Heart left ventricle (tissue), 13 donors: ENCODE measurements around the gene SHMT2.

Experiments
- POLR2A ChIP-seq, 2 donors: fragments of 450-650 bp; IDR thresholded peaks; one replicate each; pipeline ENCODE4 v1.6.1; 2017; ENCODE audit warnings: antibody characterized with exemption in 2 of 2, mild to moderate bottlenecking in 2 of 2, moderate library complexity in 2 of 2
- TF ChIP-seq, protein P1 (sequence below), 12 donors: fragments of 200-600 bp; sonication (generic) in 4 of 12; IDR thresholded peaks; one replicate each; pipeline versions ENCODE4 v1.5.0 to v1.8.0; 2018 to 2022; ENCODE audit warnings: antibody characterized with exemption in 12 of 12, mild to moderate bottlenecking in 5 of 12
- donor health status: ischemic (EF 13 %, LVEDD 7.1; RV severe dilation, severe dysfunction).
- donor health status: DM: no; HTN: yes; CAD: no.
- donor health status: DM: no; HTN: no; CAD: no.
- donor health status: ischemic (EF 25% LVEDD 6.9; RV normal size, moderate dysfunction).
- donor health status: ischemic (EF 25% LVEDD 5.7; RV mildly dilated, moderate dysfunction).
- donor health status: ischemic (EF 35%, LVEDD 5.7; RV mildly dilated, moderate dysfunction).
- donor health status: nonischemic (EF 11% LVEDD 7.7; RV severe dilation, severe dysfunction).
- donor health status: DM: yes; HTN: yes; CAD: no.
- donor health status: PGD.
- donor health status: ischemic (EF 29% LVEDD 5.4; RV normal size, mild dysfunction).
- donor health status: nonischemic (EF 23%, LVEDD 6.1; RV moderate dilation, normal function).

DNA sequence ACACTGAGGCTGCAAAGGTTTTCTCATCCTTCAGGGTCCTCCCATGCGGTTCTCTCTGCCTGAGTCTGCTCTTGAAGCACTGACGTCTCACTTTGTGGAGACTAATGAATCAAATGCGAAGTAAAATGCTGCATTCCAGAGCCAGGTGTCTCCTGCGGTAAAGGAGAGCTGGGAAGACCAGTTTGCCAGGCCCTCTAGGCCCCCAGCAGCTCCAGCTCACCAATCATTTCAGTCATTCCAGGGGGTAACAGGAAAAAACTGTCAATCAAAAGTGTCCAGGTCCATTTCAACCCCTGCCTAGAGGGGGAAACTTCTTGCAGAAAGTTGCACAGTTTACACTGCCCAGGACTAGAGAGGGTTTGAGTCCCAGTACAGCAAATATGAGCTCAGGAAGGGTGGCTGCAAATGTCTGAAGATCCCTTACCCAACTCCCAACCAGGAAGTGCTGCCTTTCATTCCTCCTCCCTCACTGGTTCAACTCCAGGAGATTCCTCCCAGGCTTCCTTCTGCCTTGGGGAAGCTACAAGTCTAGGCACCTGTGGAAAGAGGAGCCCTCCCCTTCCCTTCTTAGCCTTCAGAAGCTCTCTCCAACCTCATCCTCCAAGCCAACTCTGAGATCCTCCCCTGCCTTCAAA is 15.6 kb upstream of the SHMT2 start:
- no peak for TF ChIP-seq POLR2A (IDR thresholded peaks at IDR 0.05)
- TF ChIP-seq, protein P1, sequence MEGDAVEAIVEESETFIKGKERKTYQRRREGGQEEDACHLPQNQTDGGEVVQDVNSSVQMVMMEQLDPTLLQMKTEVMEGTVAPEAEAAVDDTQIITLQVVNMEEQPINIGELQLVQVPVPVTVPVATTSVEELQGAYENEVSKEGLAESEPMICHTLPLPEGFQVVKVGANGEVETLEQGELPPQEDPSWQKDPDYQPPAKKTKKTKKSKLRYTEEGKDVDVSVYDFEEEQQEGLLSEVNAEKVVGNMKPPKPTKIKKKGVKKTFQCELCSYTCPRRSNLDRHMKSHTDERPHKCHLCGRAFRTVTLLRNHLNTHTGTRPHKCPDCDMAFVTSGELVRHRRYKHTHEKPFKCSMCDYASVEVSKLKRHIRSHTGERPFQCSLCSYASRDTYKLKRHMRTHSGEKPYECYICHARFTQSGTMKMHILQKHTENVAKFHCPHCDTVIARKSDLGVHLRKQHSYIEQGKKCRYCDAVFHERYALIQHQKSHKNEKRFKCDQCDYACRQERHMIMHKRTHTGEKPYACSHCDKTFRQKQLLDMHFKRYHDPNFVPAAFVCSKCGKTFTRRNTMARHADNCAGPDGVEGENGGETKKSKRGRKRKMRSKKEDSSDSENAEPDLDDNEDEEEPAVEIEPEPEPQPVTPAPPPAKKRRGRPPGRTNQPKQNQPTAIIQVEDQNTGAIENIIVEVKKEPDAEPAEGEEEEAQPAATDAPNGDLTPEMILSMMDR (IDR thresholded peaks at IDR 0.05): no peak
